ENCODE measurements around the gene MS4A15. TPM values are rescaled to one million over a fixed set of nuclear protein-coding genes. Genes with fewer than 3 reads are reported as not detected.

MS4A15 gene
- total RNA-seq, 3 donors from 2014 or later (not counting 1 experiment from before 2014, with no cell fraction given), result not detected

DNA sequence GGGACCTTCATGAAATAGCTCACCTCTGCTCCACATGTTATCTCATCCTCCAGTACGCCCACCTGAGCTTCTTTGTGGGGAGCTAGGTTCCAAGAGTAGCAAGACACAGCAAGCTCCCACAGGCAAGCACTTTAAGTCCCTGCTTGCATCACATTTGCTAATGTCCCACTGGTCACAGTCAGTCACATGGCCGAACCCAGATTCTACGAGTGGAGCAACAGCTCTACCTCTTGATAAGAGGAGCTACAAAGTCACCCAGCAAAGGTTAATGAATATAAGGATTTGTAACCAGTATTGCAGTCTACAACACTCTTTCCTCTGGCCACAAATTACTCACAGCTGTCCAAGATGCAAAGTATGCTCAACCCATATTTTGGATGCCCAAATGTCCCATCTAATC is 15.2 kb upstream of the MS4A15 start:
- H3K27ac Mint-ChIP-seq, result no peak overlapping the region
- peaks cover 20 to 23% of the 10 kb centered on the region in 2 donors for H3K27me3 Mint-ChIP-seq (ENCODE audit: low read depth in 2 of 2)
- no peaks in the 10 kb centered on the region for H3K9me3 Mint-ChIP-seq
- H3K4me3 Mint-ChIP-seq, result no peak overlapping the region
- intact Hi-C loops (cut with micrococcal nuclease), result no loop called here
- TF ChIP-seq, protein P1, sequence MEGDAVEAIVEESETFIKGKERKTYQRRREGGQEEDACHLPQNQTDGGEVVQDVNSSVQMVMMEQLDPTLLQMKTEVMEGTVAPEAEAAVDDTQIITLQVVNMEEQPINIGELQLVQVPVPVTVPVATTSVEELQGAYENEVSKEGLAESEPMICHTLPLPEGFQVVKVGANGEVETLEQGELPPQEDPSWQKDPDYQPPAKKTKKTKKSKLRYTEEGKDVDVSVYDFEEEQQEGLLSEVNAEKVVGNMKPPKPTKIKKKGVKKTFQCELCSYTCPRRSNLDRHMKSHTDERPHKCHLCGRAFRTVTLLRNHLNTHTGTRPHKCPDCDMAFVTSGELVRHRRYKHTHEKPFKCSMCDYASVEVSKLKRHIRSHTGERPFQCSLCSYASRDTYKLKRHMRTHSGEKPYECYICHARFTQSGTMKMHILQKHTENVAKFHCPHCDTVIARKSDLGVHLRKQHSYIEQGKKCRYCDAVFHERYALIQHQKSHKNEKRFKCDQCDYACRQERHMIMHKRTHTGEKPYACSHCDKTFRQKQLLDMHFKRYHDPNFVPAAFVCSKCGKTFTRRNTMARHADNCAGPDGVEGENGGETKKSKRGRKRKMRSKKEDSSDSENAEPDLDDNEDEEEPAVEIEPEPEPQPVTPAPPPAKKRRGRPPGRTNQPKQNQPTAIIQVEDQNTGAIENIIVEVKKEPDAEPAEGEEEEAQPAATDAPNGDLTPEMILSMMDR (IDR thresholded peaks at IDR 0.05), result no peak
- no peaks in the 10 kb centered on the region for H3K4me1 Mint-ChIP-seq
- DNase-seq (no peak), ATAC-seq (no peak)
- no peak overlapping the region for H3K4me3 ChIP-seq (ENCODE audit: low read length)
- H3K9me3 ChIP-seq (ENCODE audit: control insufficient read depth, insufficient read depth, low read length), result no peaks in the 10 kb centered on the region
- 84% methylated on average over 3 of the region's 3 CpGs for WGBS (ENCODE audit: insufficient coverage)
- H3K36me3 Mint-ChIP-seq, result no peaks in the 10 kb centered on the region
- H3K4me1 ChIP-seq (ENCODE audit: control insufficient read depth, insufficient read depth, low read length), result no peaks in the 10 kb centered on the region
- H3K27me3 ChIP-seq (ENCODE audit: control insufficient read depth, insufficient read depth, low read length), result no peaks in the 10 kb centered on the region
- no peak overlapping the region for H3K27ac ChIP-seq (ENCODE audit: low read length)
- no peaks in the 10 kb centered on the region for H3K36me3 ChIP-seq (ENCODE audit: control insufficient read depth, insufficient read depth, low read length)

- H3K4me3 Mint-ChIP-seq, result no peak overlapping the region
- no peaks in the 10 kb centered on the region for H3K36me3 ChIP-seq (ENCODE audit: control insufficient read depth, insufficient read depth, low read length)
- H3K4me1 Mint-ChIP-seq, result no peaks in the 10 kb centered on the region
- H3K27ac ChIP-seq (ENCODE audit: low read length), result no peak overlapping the region
- intact Hi-C loops (cut with micrococcal nuclease), result no loop called here
- no peak overlapping the region for H3K4me3 ChIP-seq (ENCODE audit: low read length)
- WGBS (ENCODE audit: insufficient coverage), result 100% methylated on average over 1 of the region's 1 CpG
- H3K27me3 Mint-ChIP-seq (ENCODE audit: low read depth in 2 of 2), result peaks cover 10 to 23% of the 10 kb centered on the region in 2 donors
- no peaks in the 10 kb centered on the region for H3K27me3 ChIP-seq (ENCODE audit: control insufficient read depth, insufficient read depth, low read length)
- no peak overlapping the region for H3K27ac Mint-ChIP-seq
- no peaks in the 10 kb centered on the region for H3K9me3 ChIP-seq (ENCODE audit: control insufficient read depth, insufficient read depth, low read length)
- H3K9me3 Mint-ChIP-seq, result peaks cover 0 to 3% of the 10 kb centered on the region in 2 donors
- DNase-seq (no peak), ATAC-seq (no peak)
- TF ChIP-seq, protein P1 (IDR thresholded peaks at IDR 0.05), result no peak
- H3K4me1 ChIP-seq (ENCODE audit: control insufficient read depth, insufficient read depth, low read length), result no peaks in the 10 kb centered on the region
- H3K36me3 Mint-ChIP-seq, result no peaks in the 10 kb centered on the region
Measured at GRCh38 chr11:60743058-60743457, 13.6 kb upstream of the MS4A15 start.

DNA sequence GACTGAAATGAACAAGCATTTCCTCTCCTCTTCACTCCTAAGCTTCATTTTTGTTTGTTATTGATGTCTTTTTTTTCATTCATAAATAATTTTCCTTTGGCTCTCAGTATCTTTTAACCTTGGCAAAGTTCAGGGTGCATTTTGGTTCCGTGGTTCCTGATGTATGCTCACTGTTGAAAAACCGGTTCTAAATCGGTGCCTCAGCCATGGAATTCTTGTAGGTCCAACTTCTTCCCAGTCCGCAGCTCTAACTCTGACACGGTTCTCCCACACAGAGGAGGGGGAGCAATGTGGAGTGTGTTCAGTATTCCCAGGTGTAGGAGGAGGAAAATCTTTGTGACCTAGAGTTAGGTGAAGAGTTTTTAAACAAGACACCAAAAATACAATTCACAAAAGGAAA is 12.6 kb upstream of the MS4A15 start:
- TF ChIP-seq, protein P1 (IDR thresholded peaks at IDR 0.05), result no peak
- Mint-ChIP-seq H3K4me1 (no peaks in the 10 kb centered on the region), H3K4me3 (no peak overlapping the region), H3K27ac (no peak overlapping the region), H3K9me3 (peaks cover 0 to 3% of the 10 kb centered on the region in 2 donors), H3K27me3 (ENCODE audit: low read depth in 2 of 2) (peaks cover 0 to 14% of the 10 kb centered on the region in 2 donors), H3K36me3 (no peaks in the 10 kb centered on the region)
- H3K4me1 ChIP-seq (ENCODE audit: control insufficient read depth, insufficient read depth, low read length), result no peaks in the 10 kb centered on the region
- H3K9me3 ChIP-seq (ENCODE audit: control insufficient read depth, insufficient read depth, low read length), result no peaks in the 10 kb centered on the region
- ATAC-seq, result no peak
- intact Hi-C loops (cut with micrococcal nuclease), result no loop called here
- H3K4me3 ChIP-seq (ENCODE audit: low read length), result no peak overlapping the region
- H3K36me3 ChIP-seq (ENCODE audit: control insufficient read depth, insufficient read depth, low read length), result no peaks in the 10 kb centered on the region
- WGBS (ENCODE audit: insufficient coverage), result 98% methylated on average over 5 of the region's 5 CpGs
- DNase-seq, result no peak
- no peaks in the 10 kb centered on the region for H3K27me3 ChIP-seq (ENCODE audit: control insufficient read depth, insufficient read depth, low read length)
- no peak overlapping the region for H3K27ac ChIP-seq (ENCODE audit: low read length)

- no peak for DNase-seq
- Mint-ChIP-seq H3K27me3 (ENCODE audit: low read depth in 2 of 2) (peaks cover 7 to 12% of the 10 kb centered on the region in 2 donors), H3K27ac (no peak overlapping the region)
Measured at GRCh38 chr11:60747359-60747873, 9.3 kb upstream of the MS4A15 start.

More at GRCh38 chr11:60747359-60747873, 9.3 kb upstream of the MS4A15 start:
- 93% methylated on average over 14 of the region's 14 CpGs for WGBS (ENCODE audit: insufficient coverage)
- H3K4me1 Mint-ChIP-seq, result no peaks in the 10 kb centered on the region
- Histone ChIP-seq H3K27me3 (ENCODE audit: control insufficient read depth, insufficient read depth, low read length) (no peaks in the 10 kb centered on the region), H3K4me1 (ENCODE audit: control insufficient read depth, insufficient read depth, low read length) (no peaks in the 10 kb centered on the region), H3K9me3 (ENCODE audit: control insufficient read depth, insufficient read depth, low read length) (no peaks in the 10 kb centered on the region), H3K36me3 (ENCODE audit: control insufficient read depth, insufficient read depth, low read length) (no peaks in the 10 kb centered on the region), H3K27ac (ENCODE audit: low read length) (no peak overlapping the region), H3K4me3 (ENCODE audit: low read length) (no peak overlapping the region)
- peaks cover 0 to 3% of the 10 kb centered on the region in 2 donors for H3K9me3 Mint-ChIP-seq
- no peak for ATAC-seq
- intact Hi-C loops (cut with micrococcal nuclease), result no loop called here
- TF ChIP-seq, protein P1 (IDR thresholded peaks at IDR 0.05), result no peak
- no peak overlapping the region for H3K4me3 Mint-ChIP-seq
- no peaks in the 10 kb centered on the region for H3K36me3 Mint-ChIP-seq
